Head of caudate nucleus (tissue), 42 donors: ENCODE measurements around the gene DLEC1.

Source experiments
- DNase-seq, 42 donors: peaks; one replicate each; pipeline versions ENCODE4 v3.0.0 to v3.0.0-alpha.2; 2020 to 2021; ENCODE audit warnings: mixed read lengths in 7 of 42
- intact Hi-C: fragments of 100-400 bp; cut with DNase I; formaldehyde crosslinking; loops from one replicate; pipeline ENCODE4 v1.15.0; 2022

DLEC1 gene

GRCh38 chr3:38039101-38039898, at the start of gene DLEC1:
Gene DLEC1 (plus strand): TSS chr3:38039208. CDS start chr3:38039226, 18 bp downstream.
- peak in 36 of 42 donors; percentile 27 to 74 (median 52) for DNase-seq
- intact Hi-C loops = no loop called here

DNA sequence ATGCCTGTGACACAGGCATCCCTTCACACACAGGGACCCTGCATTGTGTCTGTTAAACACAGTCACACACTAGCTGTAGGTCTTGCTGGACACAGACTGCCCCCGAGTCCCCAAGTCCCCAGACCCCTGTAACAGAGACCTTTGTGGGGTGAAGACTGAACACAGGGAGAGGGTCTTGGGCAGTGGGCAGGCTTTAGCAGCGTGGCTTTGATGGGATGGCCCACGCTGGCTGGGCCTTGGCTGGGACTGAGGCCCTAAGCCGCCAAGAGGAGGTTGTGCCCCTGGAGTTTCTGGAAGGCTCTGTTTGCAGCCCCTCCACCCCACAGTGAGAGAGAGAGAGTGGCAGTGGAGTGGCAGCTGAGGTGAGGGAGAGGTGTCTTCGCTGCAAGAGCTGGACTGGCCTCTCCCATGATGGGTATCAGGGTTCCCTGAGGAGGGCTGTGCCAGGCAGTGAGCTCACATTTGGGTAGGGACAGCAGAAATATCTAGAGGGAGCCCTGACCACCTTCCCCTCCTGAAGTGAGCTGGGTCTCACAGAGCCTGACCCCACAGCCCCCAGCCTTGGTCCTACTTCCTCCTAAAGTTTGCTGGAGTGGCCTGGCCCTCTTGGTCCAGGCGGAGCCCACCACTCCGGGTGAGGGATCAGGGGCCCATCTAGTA, 49.1 kb upstream of the DLEC1 start:
- DNase-seq = peak in 7 of 42 donors; percentile 4 to 29 (median 8)

GRCh38 chr3:37990527-37990926, 48.5 kb upstream of the DLEC1 start, which contains the start of gene VILL:
Gene VILL (plus strand): TSS chr3:37990786. CDS start chr3:37993673, 2,887 bp downstream.
- peak in 8 of 42 donors; percentile 2 to 30 (median 10) for DNase-seq

More for the DNA sequence above, 49.1 kb upstream of the DLEC1 start:
- intact Hi-C loops = no loop called here

GRCh38 chr3:37991109-37991508, 47.9 kb upstream of the DLEC1 start:
- peak in 3 of 42 donors; percentile 2 to 16 (median 9) for DNase-seq
- intact Hi-C loops = no loop called here

More at GRCh38 chr3:37990527-37990926, 48.5 kb upstream of the DLEC1 start, which contains the start of gene VILL:
- intact Hi-C loops = no loop called here

GRCh38 chr3:37991823-37992222, 47.2 kb upstream of the DLEC1 start:
- DNase-seq = peak in 5 of 42 donors; percentile 3 to 26 (median 9)
- intact Hi-C loops = no loop called here

DNA sequence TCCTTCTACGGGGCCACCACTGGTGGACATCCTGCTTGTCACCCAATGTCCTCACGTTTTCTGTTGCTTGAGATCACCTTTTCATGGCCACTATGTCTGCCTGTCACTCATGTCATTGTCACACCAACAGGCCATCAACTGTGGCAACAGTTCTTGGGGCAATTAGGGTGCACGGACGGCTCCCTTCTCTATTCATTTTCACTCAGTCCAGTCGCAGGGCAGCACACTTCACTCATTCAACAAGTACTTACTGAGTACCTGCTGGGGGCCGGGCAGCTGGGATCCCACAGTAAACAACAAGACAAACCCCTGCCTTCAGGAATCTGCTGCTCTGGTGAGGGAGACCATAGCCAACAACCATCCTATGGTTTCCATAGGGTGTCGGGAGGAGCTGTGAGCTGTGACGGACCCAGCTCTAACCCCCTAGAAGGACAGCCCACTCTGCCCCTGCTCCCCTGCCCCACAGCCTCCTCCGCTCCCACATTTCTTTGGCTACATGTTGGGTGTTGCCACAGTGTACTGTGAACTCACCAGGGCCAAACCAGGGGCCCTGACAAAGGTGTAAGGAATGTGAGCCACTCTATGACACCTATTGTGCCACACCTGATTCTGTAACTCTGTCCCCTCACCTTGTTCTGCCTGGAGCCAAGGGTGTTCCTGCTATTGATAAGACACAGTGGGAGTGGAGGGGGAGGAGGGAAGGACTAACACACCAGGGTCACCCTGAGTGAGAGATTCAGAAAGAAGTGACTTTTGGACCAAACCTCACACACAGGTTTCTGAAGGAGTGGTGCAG, 46.5 kb upstream of the DLEC1 start:
- intact Hi-C loops = no loop called here
- DNase-seq = peak in 6 of 42 donors; percentile 3 to 27 (median 22)

GRCh38 chr3:37993067-37993455, 45.9 kb upstream of the DLEC1 start:
- peak in 6 of 42 donors; percentile 5 to 28 (median 12) for DNase-seq
- intact Hi-C loops = no loop called here

GRCh38 chr3:37993460-37993819, 45.6 kb upstream of the DLEC1 start:
- peak in 1 of 42 donors; percentile 3 for DNase-seq
- intact Hi-C loops = no loop called here

GRCh38 chr3:37993820-37994638, 45.0 kb upstream of the DLEC1 start:
- intact Hi-C loops = no loop called here
- DNase-seq = peak; percentile 31 to 88 (median 74)

DNA sequence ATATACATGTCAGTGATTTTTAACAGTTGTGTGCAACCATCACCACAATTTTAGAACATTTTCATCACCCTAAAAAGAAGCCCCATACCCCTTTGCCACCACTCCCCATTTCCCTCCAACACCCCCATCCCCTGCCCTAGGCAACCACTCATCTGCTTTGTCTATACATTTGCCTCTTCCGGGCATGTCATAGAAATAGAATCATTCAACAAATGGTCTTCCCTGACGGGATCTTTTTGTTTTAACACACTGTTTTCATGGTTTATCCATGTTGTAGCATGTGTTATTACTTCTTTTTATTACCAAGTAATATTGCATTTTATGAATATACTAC, 44.4 kb upstream of the DLEC1 start:
- intact Hi-C loops = no loop called here

DNA sequence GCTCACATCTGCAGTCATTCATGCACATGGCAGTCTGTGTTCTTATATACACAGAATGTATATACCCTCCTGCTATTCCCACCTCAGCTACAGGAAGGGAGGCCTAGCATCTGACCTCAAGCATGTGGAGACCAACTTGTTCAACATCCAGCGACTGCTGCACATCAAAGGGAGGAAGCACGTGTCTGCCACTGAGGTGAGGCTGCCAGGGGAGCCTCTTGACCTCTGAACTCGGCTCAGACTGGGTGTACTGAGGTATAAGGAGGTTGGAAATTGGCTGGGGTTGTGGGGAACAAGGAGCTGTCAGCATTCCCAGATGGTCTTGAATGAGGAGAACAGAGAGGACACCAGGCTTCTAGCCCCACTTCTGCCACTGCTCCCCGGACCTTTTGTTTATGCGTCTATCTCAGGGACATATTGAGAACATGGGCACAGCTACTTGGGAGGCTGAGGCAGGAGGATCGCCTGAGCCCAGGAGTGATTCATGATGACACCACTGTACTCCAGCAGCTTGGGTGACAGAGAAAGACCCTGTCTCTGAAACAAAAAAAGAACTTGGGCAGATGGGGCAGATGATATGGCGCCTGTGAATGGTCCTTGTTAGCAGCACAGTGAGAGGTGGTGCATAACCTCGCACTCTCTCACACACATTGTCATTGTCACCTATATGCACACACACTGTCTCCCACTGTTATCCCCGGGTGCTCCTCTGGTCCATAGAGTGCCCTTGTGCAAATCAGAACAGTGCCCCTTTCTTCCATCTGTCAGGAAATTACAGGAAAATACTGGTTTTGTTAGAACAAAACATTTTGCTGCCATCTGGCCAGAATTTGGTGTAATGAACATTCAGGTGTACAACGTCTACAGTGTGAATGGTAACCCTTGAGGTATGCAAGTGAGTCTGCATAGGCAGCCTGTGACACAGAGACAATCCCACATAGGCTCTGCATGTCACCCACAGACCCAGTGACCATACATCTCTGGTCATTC, 43.1 kb upstream of the DLEC1 start:
- peak in 3 of 42 donors; percentile 4 to 13 (median 5) for DNase-seq
- intact Hi-C loops = no loop called here

More for the DNA sequence above, 44.4 kb upstream of the DLEC1 start:
- no peak for DNase-seq

DNA sequence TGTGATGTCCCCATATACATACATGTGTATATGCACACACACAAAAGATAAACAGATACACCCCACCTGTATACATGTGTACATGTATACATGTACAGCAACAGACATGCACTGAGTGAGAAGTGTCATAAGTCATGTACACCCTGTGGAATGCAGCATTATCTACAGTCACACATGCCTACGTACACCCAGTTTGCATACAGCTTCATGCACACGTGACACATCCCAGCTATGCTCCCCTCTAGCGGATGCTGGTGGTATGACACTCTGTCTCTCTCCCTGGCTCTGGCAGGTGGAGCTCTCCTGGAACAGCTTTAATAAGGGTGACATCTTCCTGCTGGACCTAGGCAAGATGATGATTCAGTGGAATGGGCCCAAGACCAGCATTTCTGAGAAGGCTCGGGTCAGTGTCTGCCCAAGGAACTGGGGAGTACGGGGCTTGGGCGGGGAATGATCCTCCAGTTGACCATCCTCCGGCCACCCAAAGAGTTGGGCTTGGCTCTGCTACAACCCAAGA, 42.2 kb upstream of the DLEC1 start:
- DNase-seq = peak in 41 of 42 donors; percentile 25 to 86 (median 68)
- intact Hi-C loops = no loop called here

DNA sequence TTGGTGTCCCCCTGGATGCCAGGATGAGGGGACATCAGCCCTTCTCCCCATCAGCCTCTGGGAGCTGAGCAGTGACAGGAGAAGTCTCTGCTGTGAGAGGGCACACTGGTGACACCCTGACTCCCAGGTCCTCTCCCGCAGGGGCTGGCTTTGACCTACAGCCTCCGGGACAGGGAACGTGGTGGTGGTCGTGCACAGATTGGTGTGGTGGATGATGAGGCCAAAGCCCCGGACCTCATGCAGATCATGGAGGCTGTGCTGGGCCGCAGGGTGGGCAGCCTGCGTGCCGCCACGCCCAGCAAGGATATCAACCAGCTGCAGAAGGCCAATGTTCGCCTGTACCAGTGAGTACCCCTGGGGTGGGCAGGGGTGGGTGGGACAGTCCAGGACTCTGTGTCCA, 41.7 kb upstream of the DLEC1 start:
- DNase-seq = peak in 2 of 42 donors; percentile 6 to 33
- intact Hi-C loops = no loop called here

DNA sequence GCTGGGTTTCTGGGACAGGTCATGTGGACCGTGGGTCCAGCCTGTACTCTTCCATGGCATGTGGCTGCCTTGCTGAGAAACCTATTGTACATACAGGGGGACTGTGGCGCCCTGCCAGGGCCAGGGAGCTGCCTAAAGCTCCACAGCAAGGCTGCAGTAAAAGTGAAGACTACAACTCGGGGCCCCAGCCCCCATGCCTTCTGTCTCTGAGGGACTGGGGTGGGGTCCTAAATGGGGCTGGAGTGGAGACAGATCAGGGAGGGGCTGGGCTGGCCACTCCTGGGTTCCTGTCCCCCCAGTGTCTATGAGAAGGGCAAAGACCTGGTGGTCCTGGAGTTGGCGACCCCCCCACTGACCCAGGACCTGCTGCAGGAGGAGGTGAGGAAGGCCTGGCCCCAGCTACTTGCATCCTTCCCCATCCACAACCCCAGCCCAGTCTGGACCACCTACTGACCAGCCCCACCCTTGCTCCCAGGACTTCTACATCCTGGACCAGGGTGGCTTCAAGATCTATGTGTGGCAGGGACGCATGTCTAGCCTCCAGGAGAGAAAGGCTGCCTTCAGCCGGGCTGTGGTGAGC, 41.1 kb upstream of the DLEC1 start:
- intact Hi-C loops = no loop called here
- DNase-seq = peak in 1 of 42 donors; percentile 6

DNA sequence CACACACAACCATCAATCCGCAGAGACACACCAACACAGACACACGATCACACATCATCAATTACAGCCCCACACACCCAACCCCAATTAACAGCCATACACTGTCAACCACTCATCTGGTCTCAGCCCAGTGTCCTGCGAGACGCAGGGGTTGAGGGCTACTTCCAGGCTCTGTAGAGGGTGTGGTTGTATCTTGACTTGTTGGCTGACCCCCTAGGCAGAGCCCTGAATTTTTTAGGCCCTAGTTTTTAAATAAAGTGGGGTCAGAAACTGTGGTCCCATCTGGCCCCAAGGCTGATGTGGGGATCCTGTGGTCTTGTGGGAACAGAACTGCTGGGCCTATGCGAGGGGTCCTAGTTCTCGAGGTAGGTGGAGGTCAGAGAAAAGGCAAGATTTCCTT, 39.2 kb upstream of the DLEC1 start:
- intact Hi-C loops = loop anchor here (10.0 kb wide), 1 partner anchor 485 kb away; no protein-coding TSS in a partner anchor
- peak in 2 of 42 donors; percentile 3 for DNase-seq

GRCh38 chr3:38000242-38000916, 38.6 kb upstream of the DLEC1 start:
- intact Hi-C loops = loop anchor here (10.0 kb wide), 1 partner anchor 484 kb away; no protein-coding TSS in a partner anchor
- peak in 1 of 42 donors; percentile 7 for DNase-seq
